ENCODE results near the gene BUB1.
"Not testable (repeated sequence)": the region's sequence is repeated elsewhere in the genome, so short reads cannot be mapped to it uniquely, and the experiment has no call there.

The BUB1 gene

GRCh38 chr2:110677530-110678456 lies at the start of gene BUB1:
BUB1 (minus strand) TSS chr2:110678063; CDS start chr2:110677995, 68 bp downstream.
- in situ Hi-C loops (cut with HindIII; ENCODE audit: low sequenced_read_pairs): no loop called here

DNA sequence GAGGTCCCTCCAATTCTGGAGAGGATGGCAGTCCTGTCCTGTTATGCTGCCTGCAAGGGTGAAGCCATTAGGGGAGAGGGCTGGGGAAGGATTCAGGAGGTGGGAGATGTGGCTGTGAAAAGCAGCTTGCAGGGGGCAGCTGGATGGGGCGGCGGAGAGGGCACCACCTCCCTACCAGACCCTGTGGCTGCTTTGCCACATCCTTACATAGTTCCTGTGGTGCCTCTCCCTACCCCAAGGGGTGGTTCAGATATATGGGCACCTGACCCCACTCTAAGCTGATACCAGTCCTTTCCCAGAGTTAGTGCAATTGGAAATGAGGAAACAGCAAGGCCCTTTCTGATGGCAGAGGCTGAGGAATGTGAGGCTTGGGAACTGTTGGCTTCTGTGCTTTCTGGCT lies 48.4 kb upstream of the BUB1 start:
- in situ Hi-C loops (cut with HindIII; ENCODE audit: low sequenced_read_pairs): no loop called here

DNA sequence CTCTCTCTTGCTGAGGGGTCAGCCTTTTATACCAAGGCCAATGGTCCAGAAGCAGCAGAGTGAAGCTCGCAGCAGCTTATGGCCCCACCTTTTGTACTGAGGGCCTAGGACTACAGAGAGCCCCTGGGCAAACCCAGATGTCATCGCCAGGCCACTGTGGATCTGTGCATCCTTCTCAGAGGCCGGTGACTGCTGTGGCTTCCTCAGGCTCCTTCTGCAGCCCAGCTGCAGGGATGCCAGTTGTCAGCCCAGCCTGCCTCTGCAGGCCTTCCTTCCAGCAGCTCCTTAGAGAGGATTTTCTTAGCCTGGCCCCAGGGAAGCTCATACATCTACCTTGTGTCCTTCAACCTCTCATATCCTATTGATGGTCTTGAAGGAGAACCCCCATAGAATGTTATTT lies 48.0 kb upstream of the BUB1 start:
- in situ Hi-C loops (cut with HindIII; ENCODE audit: low sequenced_read_pairs): no loop called here

- in situ Hi-C loops (cut with HindIII; ENCODE audit: low sequenced_read_pairs): no loop called here
Observed at GRCh38 chr2:110725370-110725769, 47.5 kb upstream of the BUB1 start.

DNA sequence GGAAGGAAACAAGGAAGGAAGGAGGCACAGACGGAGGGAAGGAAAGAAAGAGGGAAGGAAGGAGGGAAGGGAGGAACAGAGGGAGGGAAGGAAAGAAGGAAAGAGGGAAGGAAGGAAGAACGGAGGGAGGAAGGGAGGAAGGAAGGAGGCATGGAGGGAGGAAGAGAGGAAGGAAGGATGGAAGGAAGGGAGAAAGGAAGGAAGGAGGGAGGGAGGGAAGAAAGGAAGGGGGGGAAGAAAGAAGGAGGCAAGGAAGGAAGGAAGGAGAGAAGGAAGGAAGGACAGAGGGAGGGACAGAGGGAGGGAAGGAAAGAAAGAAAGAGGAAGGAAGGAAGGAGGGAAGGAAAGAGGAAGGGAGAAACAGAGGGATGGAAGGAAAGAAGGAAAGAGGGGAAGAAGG lies 47.0 kb upstream of the BUB1 start:
- in situ Hi-C loops (cut with HindIII; ENCODE audit: low sequenced_read_pairs): no loop called here

DNA sequence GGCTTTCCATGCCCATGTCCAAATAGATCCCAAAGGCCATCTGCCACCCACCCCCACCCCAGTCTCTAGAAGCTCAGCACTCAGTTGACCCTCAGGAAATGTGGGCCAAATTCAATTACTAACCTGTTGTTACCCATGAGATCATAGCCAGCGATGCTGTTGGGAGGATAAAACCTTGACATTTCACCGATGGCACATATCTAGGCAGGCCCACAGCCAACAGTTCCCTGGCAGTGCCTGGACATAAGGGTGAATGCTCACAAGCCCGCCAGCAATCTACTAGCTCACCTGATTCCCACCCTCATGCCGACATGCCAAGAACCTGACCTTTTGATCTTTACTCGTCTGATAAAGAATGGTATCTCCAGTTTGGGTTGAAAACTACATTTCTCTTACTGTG lies 42.7 kb upstream of the BUB1 start:
- in situ Hi-C loops (cut with HindIII; ENCODE audit: low sequenced_read_pairs): no loop called here

DNA sequence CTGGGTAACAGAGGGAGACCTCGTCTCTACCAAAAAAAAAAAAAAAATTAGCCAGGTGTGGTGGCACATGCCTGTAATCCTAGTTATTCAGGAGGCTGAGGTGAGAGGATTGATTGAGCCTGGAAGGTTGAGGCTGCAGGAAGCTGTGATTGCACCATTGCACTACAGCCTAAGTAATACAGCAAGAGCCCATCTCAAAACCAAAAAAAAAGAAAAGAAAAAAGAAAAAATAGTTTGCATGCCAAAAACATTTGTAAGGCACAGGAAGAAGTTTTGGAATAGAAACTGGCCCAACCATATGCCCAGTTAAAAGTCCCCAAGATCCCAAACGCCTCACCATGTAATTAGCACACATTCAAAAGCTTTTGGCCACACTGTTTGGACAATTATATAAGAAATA lies 41.1 kb upstream of the BUB1 start:
- in situ Hi-C loops (cut with HindIII; ENCODE audit: low sequenced_read_pairs): no loop called here

GRCh38 chr2:110718382-110718781 lies 40.5 kb upstream of the BUB1 start:
- in situ Hi-C loops (cut with HindIII; ENCODE audit: low sequenced_read_pairs): no loop called here

- in situ Hi-C loops (cut with HindIII; ENCODE audit: low sequenced_read_pairs): no loop called here
Observed at GRCh38 chr2:110717734-110718133, 39.9 kb upstream of the BUB1 start.

GRCh38 chr2:110716959-110717645 lies 39.2 kb upstream of the BUB1 start:
- in situ Hi-C loops (cut with HindIII; ENCODE audit: low sequenced_read_pairs): no loop called here

GRCh38 chr2:110714452-110715224 lies 36.8 kb upstream of the BUB1 start:
- in situ Hi-C loops (cut with HindIII; ENCODE audit: low sequenced_read_pairs): no loop called here

DNA sequence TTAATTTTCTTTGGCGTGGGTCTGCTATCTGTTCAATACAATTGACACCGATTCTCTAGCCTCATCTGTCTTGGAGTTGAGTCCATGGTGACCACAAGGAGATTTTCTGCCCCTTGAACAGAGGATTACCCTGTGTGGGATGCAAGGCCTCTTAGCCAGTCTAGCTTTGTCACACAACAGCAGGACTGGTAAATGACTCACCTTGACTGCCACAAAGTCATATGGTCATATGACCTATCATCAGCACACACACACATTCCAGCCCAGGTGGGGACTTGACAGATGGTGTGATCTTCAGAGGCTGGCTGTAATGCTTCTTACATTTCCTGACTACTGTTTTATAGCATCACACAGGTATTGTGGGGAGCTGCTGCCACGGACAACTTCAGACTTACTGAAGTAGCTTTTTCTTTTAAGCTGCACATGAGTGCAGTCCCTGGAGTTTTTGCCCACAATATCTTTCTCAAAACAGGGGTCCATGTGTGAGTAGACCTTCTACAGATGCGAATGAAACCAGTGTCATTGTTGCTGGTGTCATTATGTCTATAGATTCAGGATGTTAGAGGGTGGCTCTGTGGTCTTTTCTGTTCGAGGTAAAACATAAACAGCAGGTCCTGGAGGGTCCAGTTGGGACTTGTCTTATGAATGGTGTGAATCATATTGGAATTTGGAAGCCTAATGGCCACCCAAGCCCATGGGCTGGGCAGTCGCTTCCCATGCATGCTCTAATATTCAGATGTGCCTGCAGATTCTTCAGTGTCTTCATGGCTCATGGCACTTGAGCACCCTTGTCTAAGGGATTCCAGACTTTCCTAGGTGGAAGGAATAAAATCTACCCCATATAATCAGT lies 35.9 kb upstream of the BUB1 start:
- in situ Hi-C loops (cut with HindIII; ENCODE audit: low sequenced_read_pairs): no loop called here

DNA sequence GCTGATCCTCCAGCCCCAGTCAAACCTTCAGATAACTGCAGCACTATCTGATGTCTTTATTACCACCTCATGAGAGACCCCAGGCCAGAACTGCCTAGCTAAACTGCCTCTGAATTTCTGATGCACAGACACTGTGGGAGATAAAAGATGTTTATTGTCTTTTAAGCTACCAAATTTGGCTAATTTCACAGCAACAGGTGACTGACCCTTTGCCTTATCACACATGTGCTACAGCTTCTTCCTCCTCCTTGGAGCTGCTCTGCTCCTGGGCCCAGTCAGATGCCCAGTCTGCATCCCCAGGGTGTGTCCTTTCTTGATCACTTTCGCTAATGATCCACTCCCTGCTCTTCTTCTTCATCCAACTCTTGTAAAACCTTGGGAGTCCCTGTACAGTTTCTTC lies 34.9 kb upstream of the BUB1 start:
- in situ Hi-C loops (cut with HindIII; ENCODE audit: low sequenced_read_pairs): no loop called here

- in situ Hi-C loops (cut with HindIII; ENCODE audit: low sequenced_read_pairs): no loop called here
Observed at GRCh38 chr2:110708455-110708854, 30.6 kb upstream of the BUB1 start.

- in situ Hi-C loops (cut with HindIII; ENCODE audit: low sequenced_read_pairs): no loop called here
Observed at GRCh38 chr2:110707386-110707965, 29.6 kb upstream of the BUB1 start.

DNA sequence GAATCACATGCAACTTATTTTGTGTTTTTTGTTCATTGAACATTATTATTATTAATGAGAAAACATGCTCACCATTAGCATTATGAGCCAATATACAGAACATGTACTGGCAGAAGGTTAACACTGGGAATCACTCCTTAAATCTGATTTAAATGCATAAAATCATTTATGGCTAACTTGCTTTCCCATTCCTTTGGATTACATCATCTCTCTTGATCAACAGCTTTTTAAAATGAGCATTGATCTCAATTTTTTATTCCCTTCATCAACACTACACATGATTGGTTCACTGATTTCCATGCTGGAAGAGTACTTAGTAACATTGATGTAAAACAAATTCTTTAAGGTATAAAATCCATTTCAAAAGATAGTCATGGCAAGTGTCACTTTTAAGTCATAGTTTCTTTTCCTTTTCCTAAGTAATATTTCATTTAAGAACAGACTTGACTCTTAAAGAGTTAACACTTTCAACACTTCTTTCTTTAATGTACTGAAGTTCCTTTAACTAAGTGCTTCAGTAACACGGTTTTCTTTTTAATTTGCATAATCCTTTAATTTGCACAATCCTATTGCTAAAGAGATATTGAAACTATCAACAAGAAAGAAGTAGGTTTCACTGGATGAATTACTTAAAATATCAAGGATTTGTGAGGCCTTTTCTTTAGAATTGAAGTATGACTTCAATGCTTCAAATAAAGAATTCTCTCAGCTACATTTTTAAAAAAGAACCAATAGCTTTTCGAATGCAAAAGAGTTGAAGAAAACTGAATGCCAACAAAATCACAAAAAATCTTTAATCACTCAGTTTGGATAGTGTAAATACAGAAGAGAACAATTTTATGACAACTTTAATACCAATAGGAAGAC lies 24.9 kb upstream of the BUB1 start:
- in situ Hi-C loops (cut with HindIII; ENCODE audit: low sequenced_read_pairs): no loop called here

DNA sequence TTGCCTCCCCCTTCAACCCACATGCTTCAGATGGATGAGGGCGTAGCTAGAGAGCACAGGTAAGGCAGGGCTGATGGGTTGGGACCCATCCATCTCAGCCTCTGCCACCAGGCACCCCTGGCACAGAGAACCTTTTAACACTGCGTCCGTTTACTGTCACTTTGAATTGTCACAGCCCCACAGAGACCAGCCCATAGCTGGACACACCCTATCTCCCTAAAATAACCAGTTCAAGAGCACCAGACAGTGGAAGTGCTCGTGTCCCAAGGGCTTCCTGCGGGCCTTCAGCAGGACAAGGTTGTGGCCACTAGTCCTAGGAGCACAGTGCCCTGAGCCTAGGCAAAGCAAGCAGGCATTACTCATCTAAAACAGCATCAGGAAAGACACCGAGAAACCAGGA lies 20.4 kb upstream of the BUB1 start:
- in situ Hi-C loops (cut with HindIII; ENCODE audit: low sequenced_read_pairs): not testable (repeated sequence)

DNA sequence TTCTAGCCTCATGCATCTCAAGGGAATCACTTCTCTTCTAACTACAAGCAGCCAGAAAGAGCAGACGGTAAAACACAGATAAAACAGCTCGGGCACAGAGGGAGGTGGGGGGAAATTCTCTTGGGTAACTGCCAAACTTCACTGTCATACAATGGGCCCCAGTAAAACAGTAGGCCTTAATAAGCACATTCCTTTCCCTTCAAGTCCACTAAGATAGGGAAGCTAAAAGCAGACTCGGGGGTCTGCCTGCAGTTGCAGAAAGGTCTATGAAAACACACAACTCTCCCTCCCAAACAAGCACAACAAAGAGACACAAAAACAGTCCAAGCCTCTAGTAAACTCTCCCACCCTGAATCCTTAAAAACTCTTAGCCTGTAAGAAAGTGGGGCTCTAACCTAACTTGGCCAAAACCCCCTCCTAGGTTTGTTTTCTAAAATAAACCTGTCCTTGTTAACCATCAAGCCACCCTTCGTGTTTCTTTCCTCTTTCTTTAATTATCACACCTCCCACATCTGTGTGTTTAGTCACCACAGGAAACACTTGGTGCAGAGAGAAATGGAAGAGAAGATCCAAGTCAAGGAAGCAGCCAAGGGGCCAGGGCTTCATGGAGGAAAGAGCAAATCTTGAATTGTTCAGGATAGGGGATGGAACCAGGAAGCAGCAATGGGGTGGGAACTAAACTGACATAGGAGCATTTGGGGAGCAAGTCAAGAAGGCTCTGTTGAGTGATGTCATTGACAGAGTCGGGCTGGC lies 17.5 kb upstream of the BUB1 start:
- in situ Hi-C loops (cut with HindIII; ENCODE audit: low sequenced_read_pairs): not testable (repeated sequence)
